VCaP (cell line): ENCODE data around the gene TGM6.

Source experiments
- H3K27ac ChIP-seq: fragments of 450-650 bp; 2 replicates; pipeline ENCODE4 v1.5.1; 2017
- CTCF ChIP-seq: fragments of 450-650 bp; conservative IDR thresholded peaks from 2 replicates; pipeline ENCODE4 v1.5.1; 2017; ENCODE audit warnings: mild to moderate bottlenecking, moderate library complexity

The TGM6 gene

GRCh38 chr20:2363187-2363586, 17.5 kb upstream of the TGM6 start:
- H3K27ac ChIP-seq: no peak overlapping the region
- TF ChIP-seq CTCF: no peak

GRCh38 chr20:2363587-2363986, 17.1 kb upstream of the TGM6 start:
- H3K27ac ChIP-seq: no peak overlapping the region
- TF ChIP-seq CTCF: no peak

GRCh38 chr20:2364044-2364443, 16.7 kb upstream of the TGM6 start:
- no peak overlapping the region for H3K27ac ChIP-seq
- no peak for TF ChIP-seq CTCF

- TF ChIP-seq CTCF: no peak
- H3K27ac ChIP-seq: no peak overlapping the region
These were observed 15.6 kb upstream of the TGM6 start for GRCh38 chr20:2365091-2365490.

GRCh38 chr20:2365666-2366065, 15.0 kb upstream of the TGM6 start:
- no peak for TF ChIP-seq CTCF
- H3K27ac ChIP-seq: no peak overlapping the region

GRCh38 chr20:2368621-2369020, 12.1 kb upstream of the TGM6 start:
- H3K27ac ChIP-seq: no peak overlapping the region
- no peak for TF ChIP-seq CTCF

- TF ChIP-seq CTCF: no peak
- no peak overlapping the region for H3K27ac ChIP-seq
These were observed 7.6 kb upstream of the TGM6 start for GRCh38 chr20:2373098-2373497.
